AG09319 (cell line): Measurements from ENCODE around the gene DNLZ.

Experiments used
- DNase-seq: peaks from one replicate; pipeline ENCODE4 v3.0.0-alpha.2; 2010; ENCODE audit warnings: low read depth; ENCODE audit errors: extremely low read depth
- TF ChIP-seq, protein P1 (sequence below): IDR thresholded peaks from 2 replicates; pipeline ENCODE4 v1.5.1; 2011; ENCODE audit warnings: low read depth, mild to moderate bottlenecking, inconsistent platforms, low read length, moderate library complexity

Gene DNLZ

DNA sequence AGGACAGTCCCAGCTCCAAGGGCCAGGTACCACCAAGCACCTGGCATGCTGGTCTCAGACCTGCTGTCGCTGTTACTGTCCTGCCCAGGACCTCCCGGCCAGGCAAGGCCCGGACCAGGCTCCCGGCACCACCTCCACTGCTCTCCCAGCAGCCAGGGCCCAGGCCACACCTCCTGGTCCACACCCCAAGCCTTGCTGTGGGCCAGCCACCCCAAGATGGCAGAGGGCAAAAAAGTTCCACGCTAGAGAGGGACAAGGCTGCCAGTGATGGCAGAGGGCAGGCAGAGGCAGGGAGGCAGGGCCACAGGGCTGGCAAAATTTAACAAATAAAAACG, 1.1 kb downstream of the DNLZ start:
- no peak for DNase-seq
- TF ChIP-seq, protein P1, sequence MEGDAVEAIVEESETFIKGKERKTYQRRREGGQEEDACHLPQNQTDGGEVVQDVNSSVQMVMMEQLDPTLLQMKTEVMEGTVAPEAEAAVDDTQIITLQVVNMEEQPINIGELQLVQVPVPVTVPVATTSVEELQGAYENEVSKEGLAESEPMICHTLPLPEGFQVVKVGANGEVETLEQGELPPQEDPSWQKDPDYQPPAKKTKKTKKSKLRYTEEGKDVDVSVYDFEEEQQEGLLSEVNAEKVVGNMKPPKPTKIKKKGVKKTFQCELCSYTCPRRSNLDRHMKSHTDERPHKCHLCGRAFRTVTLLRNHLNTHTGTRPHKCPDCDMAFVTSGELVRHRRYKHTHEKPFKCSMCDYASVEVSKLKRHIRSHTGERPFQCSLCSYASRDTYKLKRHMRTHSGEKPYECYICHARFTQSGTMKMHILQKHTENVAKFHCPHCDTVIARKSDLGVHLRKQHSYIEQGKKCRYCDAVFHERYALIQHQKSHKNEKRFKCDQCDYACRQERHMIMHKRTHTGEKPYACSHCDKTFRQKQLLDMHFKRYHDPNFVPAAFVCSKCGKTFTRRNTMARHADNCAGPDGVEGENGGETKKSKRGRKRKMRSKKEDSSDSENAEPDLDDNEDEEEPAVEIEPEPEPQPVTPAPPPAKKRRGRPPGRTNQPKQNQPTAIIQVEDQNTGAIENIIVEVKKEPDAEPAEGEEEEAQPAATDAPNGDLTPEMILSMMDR = no peak

DNA sequence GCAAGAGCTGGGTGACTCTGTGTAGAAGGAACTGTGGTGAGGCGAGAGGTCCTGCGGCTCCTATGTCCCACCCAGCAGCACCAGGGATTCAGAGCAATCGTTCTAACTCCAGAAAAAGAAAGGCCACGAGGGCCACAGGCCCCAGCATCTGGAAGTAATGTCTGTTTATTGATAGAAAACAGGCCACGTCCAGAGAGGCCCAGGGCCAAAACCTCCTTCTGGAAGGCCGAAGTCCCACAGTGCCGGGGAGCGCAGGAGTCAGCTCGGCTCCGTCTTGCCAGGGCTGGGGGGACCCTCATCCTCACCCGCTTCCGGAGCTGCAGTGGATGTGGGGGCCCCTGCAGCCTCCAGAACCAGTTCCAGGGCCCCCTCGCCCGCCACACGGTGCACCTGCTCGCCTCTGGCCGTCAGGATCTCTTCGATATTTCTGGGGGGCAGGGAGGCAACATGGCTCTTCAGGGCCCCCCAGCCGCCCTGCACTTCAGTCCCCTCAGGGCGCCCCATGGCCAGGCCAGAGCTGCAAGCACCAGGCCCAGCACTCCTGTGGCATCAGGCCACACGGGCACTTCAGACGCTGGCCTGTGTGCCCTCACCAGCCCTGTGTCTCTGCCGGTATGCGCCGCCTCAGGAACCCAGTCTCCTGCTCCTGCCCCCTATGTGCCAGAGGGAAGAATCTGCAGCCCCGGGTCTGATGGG, 1.6 kb downstream of the DNLZ start:
- TF ChIP-seq, protein P1 = no peak; the same call in 1 of the 2 replicates
- no peak for DNase-seq

DNA sequence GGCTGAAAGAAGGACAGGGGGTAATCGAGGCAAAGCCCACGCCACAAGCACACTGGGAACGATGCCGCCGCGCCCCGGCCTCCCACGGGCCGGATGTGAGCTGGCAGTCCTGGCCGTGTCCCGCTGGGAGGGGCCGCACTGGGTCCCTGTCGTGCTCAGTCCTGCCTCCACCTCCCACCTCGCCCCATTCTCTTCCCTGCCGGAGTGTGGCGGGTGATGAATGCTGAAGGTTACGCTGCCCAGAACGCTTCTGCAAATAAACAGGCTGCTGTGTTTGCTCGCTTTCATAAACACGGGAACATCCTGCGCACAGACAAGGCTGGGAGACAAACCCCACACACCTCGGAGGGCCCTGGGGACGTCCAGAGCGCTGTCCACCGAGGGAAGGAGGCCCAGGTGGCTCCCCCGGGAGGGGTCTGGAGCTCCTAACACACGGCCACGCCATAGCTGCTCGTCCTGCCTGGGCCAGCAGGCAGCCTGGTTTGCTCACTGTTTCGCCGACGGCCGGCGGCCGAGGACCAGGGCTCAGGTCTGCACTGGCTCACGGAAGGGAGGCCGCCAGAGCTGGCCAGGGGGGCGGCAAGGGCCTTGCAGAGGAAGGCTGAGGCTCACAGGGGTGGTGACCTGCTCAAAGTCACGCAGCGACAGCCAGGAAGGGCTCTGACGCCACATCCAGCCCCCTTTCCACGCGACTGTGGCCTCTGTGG, 2.3 kb downstream of the DNLZ start:
- no peak for DNase-seq
- TF ChIP-seq, protein P1 = no peak

DNA sequence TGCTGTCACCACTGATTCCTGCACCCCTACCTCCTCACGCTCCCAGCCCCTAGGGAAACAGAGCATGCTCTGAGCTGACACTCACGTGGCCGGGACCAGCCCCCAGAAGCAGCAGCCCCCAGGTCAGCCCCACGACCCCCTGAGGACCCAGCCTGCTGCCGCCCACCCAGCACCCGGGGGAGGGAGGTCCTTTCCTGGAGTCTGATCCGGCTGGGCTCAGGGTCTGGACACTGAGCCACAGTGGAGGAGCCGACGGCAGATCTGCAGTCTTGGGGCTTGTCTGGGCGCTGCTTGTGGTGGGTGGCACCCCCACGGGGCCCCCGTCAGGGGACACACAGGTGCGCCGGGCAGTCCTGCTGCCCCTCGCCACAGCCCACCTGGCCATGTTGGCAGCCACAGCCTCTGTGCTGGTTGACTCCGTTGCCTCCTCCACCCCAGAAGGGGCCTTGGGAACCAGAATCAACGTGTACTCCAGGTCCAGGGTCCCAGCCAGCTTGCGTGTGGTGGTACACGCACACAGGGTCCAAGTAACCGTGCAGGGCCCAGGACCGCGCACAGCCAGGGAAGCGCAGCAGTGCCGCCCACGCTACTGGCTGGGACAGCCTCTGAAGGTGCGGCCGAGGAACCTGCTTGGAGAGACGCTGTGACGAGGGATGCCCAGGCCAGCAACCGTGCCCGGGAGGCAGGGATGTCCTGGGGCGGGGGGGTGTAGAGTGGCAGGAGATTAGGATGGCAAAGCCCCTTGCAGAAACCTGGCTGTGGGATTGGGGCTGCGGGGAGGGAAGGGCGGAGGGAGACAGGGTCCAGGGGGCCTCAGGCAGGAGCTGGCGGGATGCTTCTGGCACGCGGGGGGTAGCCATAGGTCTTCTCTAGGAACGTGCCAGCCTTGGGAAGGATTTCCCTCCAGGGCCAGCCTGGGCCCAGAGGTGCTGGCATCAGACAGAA, 3.5 kb downstream of the DNLZ start:
- no peak for DNase-seq
- TF ChIP-seq, protein P1 = no peak

DNA sequence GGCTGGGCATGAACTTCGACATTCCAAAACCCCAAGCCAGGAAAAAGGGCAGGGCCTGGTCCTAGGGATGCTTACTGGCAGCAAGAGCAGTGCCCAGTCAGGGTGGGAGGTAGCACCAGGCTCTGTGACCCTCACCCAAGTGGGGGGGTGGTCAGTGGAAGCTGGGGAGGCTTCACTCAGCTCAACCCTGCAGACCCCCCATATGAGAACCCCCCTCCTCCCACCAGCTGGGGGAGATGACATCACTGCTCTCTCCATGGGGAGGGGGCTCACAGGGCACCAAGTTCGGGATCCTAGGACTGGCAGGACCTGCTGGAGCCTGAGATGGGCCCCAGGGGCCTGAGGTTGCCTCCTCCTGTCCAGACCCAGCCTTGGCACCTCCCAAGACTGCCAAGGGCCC, 4.7 kb downstream of the DNLZ start:
- TF ChIP-seq, protein P1 = no peak
- DNase-seq = no peak

DNA sequence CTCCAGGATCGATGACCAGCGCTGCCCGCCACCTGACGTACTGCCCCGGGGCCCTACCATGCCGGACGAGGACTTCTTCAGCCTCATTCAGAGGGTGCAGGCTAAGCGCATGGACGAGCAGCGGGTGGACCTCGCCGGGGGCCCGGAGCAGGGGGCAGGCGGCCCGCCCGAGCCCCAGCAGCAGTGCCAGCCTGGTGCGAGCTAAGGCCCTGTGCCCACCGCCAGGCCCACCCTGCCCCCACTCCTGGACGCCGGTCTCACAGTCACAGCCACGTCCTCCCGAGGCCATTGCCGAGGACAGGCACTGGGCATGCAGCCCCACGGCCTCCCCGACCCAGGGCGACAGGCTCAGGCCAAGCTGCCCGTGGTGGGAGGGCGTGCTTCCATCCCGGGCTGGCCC, 5.5 kb downstream of the DNLZ start:
- no peak for DNase-seq
- TF ChIP-seq, protein P1 = no peak

DNA sequence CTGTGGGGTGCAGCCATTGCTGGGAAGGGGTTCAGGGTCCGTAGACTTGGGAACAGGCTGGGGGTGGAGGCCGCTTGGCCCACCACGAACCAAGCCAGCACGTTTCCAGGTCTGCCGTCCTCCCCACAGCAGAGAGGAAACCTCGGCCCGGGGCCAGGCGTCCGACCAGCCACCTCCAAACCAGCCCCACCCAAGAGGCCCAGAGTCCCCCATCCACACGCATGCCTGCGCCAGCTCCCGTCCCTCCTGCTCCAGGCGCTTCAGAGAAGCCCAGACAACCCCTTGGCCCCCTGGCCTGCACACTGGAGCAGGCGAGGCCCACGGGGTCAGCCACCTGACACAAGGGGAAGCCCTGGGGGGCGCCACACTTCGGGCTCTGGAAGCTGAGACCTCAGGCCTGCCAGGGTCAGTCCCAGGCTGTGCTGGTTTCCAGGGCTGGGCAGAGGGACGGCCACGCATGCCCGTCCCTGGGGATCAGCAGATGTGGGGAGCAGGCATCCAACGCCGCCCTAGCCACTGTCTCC, 6.3 kb downstream of the DNLZ start:
- no peak for DNase-seq
- TF ChIP-seq, protein P1 = no peak
